Measurements from ENCODE around the gene CLEC10A. TPM values are rescaled to one million over a fixed set of nuclear protein-coding genes. Genes with fewer than 3 reads are reported as not detected.
A peak's percentile ranks its signal among the peaks of the same experiment; 100 is the strongest.
"Not testable (repeated sequence)": the region's sequence is repeated elsewhere in the genome, so short reads cannot be mapped to it uniquely, and the experiment has no call there.

Gene CLEC10A
- total RNA-seq, 1 donor from 2014 or later, result not detected

- H4K20me1 ChIP-seq (ENCODE audit: insufficient read depth, low read length), result no peaks in the 10 kb centered on the region
- H3K27ac Mint-ChIP-seq (ENCODE audit: unreplicated experiment), result no peak overlapping the region
- peaks cover 8% of the 10 kb centered on the region for H3K4me1 ChIP-seq (ENCODE audit: insufficient read depth, low read length)
- H3K4me3 Mint-ChIP-seq (ENCODE audit: unreplicated experiment), result peak overlapping the region; percentile 70
- H3K36me3 Mint-ChIP-seq (ENCODE audit: low read depth, unreplicated experiment), result no peaks in the 10 kb centered on the region
- peaks cover 36% of the 10 kb centered on the region for H3K27me3 Mint-ChIP-seq (ENCODE audit: low read depth, unreplicated experiment)
- peaks cover 8% of the 10 kb centered on the region for H3K27me3 ChIP-seq (ENCODE audit: insufficient read depth, low read length)
- DNase-seq (ENCODE audit: low read depth), result no peak
- no peak for FAIRE-seq
- no peak for TF ChIP-seq EZH2 (IDR thresholded peaks at IDR 0.05; ENCODE audit: insufficient read depth, low read length)
- no peak for TF ChIP-seq CTCF (IDR thresholded peaks at IDR 0.05; ENCODE audit: insufficient read depth, low read depth, low read length)
- no peak overlapping the region for H3K27ac ChIP-seq (ENCODE audit: low read depth, low read length)
- H3K9me3 Mint-ChIP-seq (ENCODE audit: unreplicated experiment), result no peaks in the 10 kb centered on the region
- H3K9me3 ChIP-seq (ENCODE audit: insufficient read depth, low read depth, low read length), result peaks cover 3% of the 10 kb centered on the region
- no peak overlapping the region for H3K9ac ChIP-seq (ENCODE audit: low read length)
- H2AFZ ChIP-seq (ENCODE audit: low read depth, low read length), result no peak overlapping the region
- H3K4me1 Mint-ChIP-seq (ENCODE audit: low read depth, unreplicated experiment), result peaks cover 6% of the 10 kb centered on the region
- H3K36me3 ChIP-seq (ENCODE audit: insufficient read depth, low read length), result no peaks in the 10 kb centered on the region
- no peak overlapping the region for H3K4me3 ChIP-seq (ENCODE audit: insufficient read depth, low read depth, low read length)
- no peaks in the 10 kb centered on the region for H3K79me2 ChIP-seq (ENCODE audit: insufficient read depth, low read length)
- no peak overlapping the region for H3K4me2 ChIP-seq (ENCODE audit: low read length)
Observed at GRCh38 chr17:7048968-7049367, 31.1 kb downstream of the CLEC10A start.

- Histone ChIP-seq H3K4me1 (ENCODE audit: insufficient read depth, low read length) (peaks cover 17% of the 10 kb centered on the region), H3K4me2 (ENCODE audit: low read length) (no peak overlapping the region), H3K36me3 (ENCODE audit: insufficient read depth, low read length) (no peaks in the 10 kb centered on the region), H3K9me3 (ENCODE audit: insufficient read depth, low read depth, low read length) (peaks cover 3% of the 10 kb centered on the region), H4K20me1 (ENCODE audit: insufficient read depth, low read length) (no peaks in the 10 kb centered on the region), H2AFZ (ENCODE audit: low read depth, low read length) (no peak overlapping the region), H3K9ac (ENCODE audit: low read length) (no peak overlapping the region), H3K4me3 (ENCODE audit: insufficient read depth, low read depth, low read length) (no peak overlapping the region), H3K79me2 (ENCODE audit: insufficient read depth, low read length) (no peaks in the 10 kb centered on the region), H3K27me3 (ENCODE audit: insufficient read depth, low read length) (peaks cover 17% of the 10 kb centered on the region), H3K27ac (ENCODE audit: low read depth, low read length) (no peak overlapping the region)
- TF ChIP-seq CTCF (IDR thresholded peaks at IDR 0.05; ENCODE audit: insufficient read depth, low read depth, low read length), result no peak
- TF ChIP-seq EZH2 (IDR thresholded peaks at IDR 0.05; ENCODE audit: insufficient read depth, low read length), result no peak
- Mint-ChIP-seq H3K27me3 (ENCODE audit: low read depth, unreplicated experiment) (peaks cover 32% of the 10 kb centered on the region), H3K4me3 (ENCODE audit: unreplicated experiment) (no peak overlapping the region), H3K36me3 (ENCODE audit: low read depth, unreplicated experiment) (no peaks in the 10 kb centered on the region), H3K9me3 (ENCODE audit: unreplicated experiment) (no peaks in the 10 kb centered on the region), H3K27ac (ENCODE audit: unreplicated experiment) (no peak overlapping the region), H3K4me1 (ENCODE audit: low read depth, unreplicated experiment) (peaks cover 6% of the 10 kb centered on the region)
- DNase-seq (ENCODE audit: low read depth), result no peak
- FAIRE-seq, result no peak
Observed at GRCh38 chr17:7047566-7047965, 32.5 kb downstream of the CLEC10A start.

GRCh38 chr17:7046725-7047397, 33.2 kb downstream of the CLEC10A start:
- FAIRE-seq; H3K4me3 ChIP-seq (ENCODE audit: insufficient read depth, low read depth, low read length); DNase-seq (ENCODE audit: low read depth); H3K79me2 ChIP-seq (ENCODE audit: insufficient read depth, low read length); H3K9me3 Mint-ChIP-seq (ENCODE audit: unreplicated experiment); H3K4me3 Mint-ChIP-seq (ENCODE audit: unreplicated experiment); H3K27ac Mint-ChIP-seq (ENCODE audit: unreplicated experiment); H3K9me3 ChIP-seq (ENCODE audit: insufficient read depth, low read depth, low read length); H4K20me1 ChIP-seq (ENCODE audit: insufficient read depth, low read length); H3K36me3 ChIP-seq (ENCODE audit: insufficient read depth, low read length); H3K9ac ChIP-seq (ENCODE audit: low read length); H3K4me1 Mint-ChIP-seq (ENCODE audit: low read depth, unreplicated experiment); H3K36me3 Mint-ChIP-seq (ENCODE audit: low read depth, unreplicated experiment); H3K27ac ChIP-seq (ENCODE audit: low read depth, low read length): not testable (repeated sequence)
- H3K4me1 ChIP-seq (ENCODE audit: insufficient read depth, low read length), result peaks cover 17% of the 10 kb centered on the region
- peak overlapping the region; percentile 55 for H3K4me2 ChIP-seq (ENCODE audit: low read length)
- peaks cover 21% of the 10 kb centered on the region for H3K27me3 ChIP-seq (ENCODE audit: insufficient read depth, low read length)
- H3K27me3 Mint-ChIP-seq (ENCODE audit: low read depth, unreplicated experiment), result peaks cover 34% of the 10 kb centered on the region
- H2AFZ ChIP-seq (ENCODE audit: low read depth, low read length), result peak overlapping the region; percentile 18
